NCI-H460 (cell line): ENCODE data around the gene STPG3. TPM values are rescaled to one million over a fixed set of nuclear protein-coding genes. Genes with fewer than 3 reads are reported as not detected.
"Not testable (repeated sequence)": the region's sequence is repeated elsewhere in the genome, so short reads cannot be mapped to it uniquely, and the experiment has no call there.

Experiments
- DNase-seq: peaks from one replicate; pipeline ENCODE4 v3.0.0-alpha.2; 2016; ENCODE audit warnings: low read depth; ENCODE audit errors: extremely low read depth
- total RNA-seq: library from RNA; depleted of rRNA; stranded (reverse); fragments of >200 nt; shearing (Covaris generic); gene quantifications from 2 replicates; pipeline ENCODE4 v1.2.3, GENCODE V29; 2014

Gene STPG3
- total RNA-seq, 1 experiment from 2014 or later: not detected

- DNase-seq: no peak
Measured at GRCh38 chr9:137232510-137232909, 18.6 kb upstream of the STPG3 start.

GRCh38 chr9:137233143-137233980, 17.7 kb upstream of the STPG3 start:
- DNase-seq: no peak

- DNase-seq: no peak
Measured at GRCh38 chr9:137234055-137234697, 16.9 kb upstream of the STPG3 start.

DNA sequence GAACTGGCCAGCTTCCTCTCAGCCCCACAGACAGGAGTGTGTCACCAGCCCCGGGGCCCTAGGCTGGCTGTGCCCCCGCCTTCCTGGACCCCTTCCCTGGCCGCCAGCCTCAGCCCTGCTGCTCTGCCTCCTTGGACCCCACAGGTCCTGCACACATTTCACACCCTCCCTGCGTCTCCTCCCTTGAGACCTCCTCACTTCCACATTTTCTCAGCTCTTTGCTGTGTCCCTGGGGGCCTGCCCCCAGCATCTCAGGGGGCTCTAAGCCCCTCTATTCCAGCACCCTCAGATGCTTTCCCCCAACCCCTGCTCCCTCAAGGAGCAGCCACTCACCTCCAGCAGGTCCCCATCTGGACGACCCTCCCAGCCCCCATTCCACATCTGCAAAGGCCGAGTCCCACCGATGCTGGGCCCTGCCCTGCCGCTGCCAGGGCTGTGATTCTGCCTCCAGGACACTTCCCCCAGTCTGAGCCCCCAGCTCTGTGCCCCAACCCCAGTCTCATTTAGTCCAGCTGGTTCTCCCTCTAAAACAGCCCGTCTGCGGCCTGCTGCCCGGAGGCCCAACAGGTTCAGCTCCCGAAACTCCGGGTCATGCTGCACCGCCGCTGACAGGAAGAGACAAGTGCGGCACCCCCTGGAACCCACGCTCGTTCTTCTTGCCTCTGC, 16.2 kb upstream of the STPG3 start:
- DNase-seq: no peak

- no peak for DNase-seq
Measured at GRCh38 chr9:137235424-137236237, 15.5 kb upstream of the STPG3 start.

GRCh38 chr9:137236238-137236935, 14.7 kb upstream of the STPG3 start:
- peak; percentile 78 for DNase-seq

- no peak for DNase-seq
Measured at GRCh38 chr9:137236936-137237421, 14.1 kb upstream of the STPG3 start.

DNA sequence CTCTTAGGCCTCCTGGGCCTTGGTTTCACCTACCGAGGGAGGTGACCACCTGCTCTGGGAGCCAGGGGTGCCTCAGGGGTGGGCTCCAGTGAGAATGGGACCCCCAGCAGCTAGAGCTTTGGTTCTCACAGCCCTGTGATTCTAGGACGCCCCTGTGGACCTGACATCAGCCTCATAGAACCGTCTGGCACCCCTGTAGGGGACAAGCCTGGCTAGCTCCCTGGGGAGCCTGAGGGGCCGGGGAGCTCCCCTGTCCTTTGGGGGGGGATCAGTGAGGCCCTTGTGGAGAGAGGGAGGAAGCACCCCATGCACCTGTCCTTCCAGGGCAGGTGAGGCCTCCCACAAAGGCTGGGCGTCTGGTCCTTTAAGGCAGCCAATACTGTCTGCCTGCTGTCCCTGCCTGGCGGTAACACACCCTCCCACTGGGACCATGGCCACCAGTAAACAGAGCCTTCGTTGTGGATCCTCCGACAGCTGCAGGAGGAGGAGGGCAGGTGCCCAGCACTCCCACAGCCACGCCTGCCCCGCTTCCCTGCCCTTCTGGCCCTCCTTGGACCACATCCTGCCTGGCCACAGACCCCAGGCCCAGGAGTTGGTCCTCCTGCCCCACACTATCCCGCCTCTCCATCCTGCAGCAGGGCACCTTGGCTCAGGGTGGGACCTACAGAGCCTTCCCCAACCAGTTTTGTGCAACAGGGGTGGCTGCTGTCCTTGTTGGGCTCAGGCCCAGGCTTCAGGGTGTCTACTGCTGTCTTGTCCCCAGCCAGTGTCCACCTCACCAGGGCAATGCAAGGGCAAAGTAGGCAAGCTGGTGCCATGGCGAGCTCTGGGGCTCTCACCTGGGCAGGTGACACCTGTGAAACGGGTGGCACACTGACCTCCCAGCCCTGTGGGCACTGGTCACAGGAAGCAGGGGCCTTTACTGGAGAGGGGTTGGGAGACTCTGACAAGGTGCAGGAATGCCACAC, 13.0 kb upstream of the STPG3 start:
- DNase-seq: no peak

- DNase-seq: not testable (repeated sequence)
Measured at GRCh38 chr9:137239541-137240200, 11.4 kb upstream of the STPG3 start.

- DNase-seq: peak; percentile 43
Measured at GRCh38 chr9:137240318-137240840, 10.7 kb upstream of the STPG3 start.

DNA sequence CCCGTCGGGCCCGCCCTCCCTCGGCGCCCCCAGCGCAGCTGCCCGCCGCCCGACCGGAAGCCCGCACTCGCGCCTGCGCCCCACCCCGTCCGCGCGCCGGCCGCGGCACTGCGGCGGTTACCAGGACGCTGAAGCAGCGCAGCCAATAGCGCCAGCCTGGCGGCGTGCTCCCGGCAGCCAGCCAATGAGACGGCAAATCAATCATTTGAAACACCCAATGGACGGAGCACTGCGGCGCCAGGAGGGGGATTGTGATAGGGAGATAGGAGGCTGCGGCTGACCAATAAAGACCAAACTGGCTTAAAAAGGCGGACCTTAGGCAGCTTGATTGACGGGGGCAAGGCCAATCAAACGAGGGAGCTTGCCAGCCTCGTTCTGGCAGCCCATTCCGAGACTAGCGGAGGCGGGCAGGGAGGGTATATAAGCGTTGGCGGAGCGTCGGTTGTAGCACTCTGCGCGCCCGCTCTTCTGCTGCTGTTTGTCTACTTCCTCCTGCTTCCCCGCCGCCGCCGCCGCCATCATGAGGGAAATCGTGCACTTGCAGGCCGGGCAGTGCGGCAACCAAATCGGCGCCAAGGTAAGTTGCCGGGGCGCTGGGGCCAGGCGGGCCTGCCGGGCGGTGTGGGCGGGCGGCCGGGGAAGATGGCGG, 10.1 kb upstream of the STPG3 start, which contains the start of gene TUBB4B:
Gene TUBB4B (plus strand): TSS at position 447 of the 649 bp plus-strand sequence. CDS start 74 bp downstream, at position 521.
- DNase-seq: peak; percentile 100

- DNase-seq: peak; percentile 55
Measured at GRCh38 chr9:137241490-137242268, 9.4 kb upstream of the STPG3 start.

DNA sequence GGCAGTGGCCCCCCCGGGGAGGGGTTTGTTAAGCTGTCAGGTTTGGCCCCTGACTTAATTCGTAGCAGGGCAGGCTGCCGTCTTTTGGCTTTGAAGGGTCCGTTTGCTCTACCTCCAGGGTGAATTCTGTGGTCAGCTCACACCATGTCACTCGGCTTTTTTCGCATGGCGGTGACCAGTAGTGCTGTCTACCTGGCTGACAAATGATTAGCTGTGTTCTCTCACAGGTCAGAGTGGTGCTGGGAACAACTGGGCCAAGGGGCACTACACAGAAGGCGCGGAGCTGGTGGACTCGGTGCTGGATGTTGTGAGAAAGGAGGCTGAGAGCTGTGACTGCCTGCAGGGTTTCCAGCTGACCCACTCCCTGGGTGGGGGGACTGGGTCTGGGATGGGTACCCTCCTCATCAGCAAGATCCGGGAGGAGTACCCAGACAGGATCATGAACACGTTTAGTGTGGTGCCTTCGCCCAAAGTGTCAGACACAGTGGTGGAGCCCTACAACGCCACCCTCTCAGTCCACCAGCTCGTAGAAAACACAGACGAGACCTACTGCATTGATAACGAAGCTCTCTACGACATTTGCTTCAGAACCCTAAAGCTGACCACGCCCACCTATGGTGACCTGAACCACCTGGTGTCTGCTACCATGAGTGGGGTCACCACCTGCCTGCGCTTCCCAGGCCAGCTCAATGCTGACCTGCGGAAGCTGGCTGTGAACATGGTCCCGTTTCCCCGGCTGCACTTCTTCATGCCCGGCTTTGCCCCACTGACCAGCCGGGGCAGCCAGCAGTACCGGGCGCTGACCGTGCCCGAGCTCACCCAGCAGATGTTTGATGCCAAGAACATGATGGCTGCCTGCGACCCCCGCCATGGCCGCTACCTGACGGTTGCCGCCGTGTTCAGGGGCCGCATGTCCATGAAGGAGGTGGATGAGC, 8.6 kb upstream of the STPG3 start:
- DNase-seq: no peak

- DNase-seq: not testable (repeated sequence)
Measured at GRCh38 chr9:137243266-137243625, 7.8 kb upstream of the STPG3 start.
